ENCODE measurements around the gene SOBP.

The SOBP gene

GRCh38 chr6:107587451-107587850 is 97.5 kb downstream of the SOBP start:
- DNase-seq (ENCODE audit: low read depth in 2 of 2), result no peak

GRCh38 chr6:107589199-107589598 is 99.3 kb downstream of the SOBP start:
- DNase-seq (ENCODE audit: low read depth in 2 of 2), result no peak

GRCh38 chr6:107589934-107590333 is 100.0 kb downstream of the SOBP start:
- DNase-seq (ENCODE audit: low read depth in 2 of 2), result no peak

DNA sequence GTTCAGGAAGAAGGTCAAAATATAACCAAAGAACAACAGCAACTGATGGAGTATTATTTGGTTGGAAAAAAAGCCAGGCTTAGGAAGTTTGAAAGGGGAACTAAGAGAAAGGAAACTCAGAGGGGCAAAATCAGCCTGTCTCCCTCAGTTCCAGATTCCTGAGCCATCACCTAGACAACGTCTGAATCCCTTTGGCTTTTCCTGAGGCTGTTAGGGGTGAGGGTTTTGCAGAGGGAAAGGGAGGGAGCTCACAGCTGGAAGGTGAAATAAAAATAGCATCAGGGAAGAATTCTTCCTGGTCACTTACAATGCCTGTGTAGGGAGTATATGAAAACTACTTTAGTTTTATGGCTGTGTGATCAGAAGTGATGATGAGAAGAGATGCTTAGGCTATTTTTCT is 100.5 kb downstream of the SOBP start:
- DNase-seq (ENCODE audit: low read depth in 2 of 2), result no peak

DNA sequence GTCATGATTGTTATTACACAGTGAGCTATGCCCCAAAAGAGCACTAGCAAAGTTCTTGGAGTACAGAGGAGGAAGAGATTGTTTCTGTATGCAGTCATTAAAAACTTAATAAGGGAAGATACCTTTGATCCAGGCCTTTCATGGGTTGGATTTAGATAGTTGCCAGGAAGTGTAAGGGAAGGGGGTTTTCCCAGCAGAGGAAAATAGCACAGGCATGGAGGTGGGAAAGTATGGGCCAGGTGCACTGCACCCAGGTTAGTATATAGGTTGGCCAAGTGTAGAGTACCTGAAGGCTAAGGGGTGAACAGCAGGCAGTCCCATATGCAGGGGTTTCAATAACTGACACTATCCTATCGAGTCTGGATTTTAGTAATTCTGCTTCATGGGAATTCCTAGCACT is 101.4 kb downstream of the SOBP start:
- no peak for DNase-seq (ENCODE audit: low read depth in 2 of 2)

GRCh38 chr6:107592806-107593205 is 102.9 kb downstream of the SOBP start:
- no peak for DNase-seq (ENCODE audit: low read depth in 2 of 2)

- DNase-seq (ENCODE audit: low read depth in 2 of 2), result no peak
Measured at GRCh38 chr6:107594736-107595135, 104.8 kb downstream of the SOBP start.

DNA sequence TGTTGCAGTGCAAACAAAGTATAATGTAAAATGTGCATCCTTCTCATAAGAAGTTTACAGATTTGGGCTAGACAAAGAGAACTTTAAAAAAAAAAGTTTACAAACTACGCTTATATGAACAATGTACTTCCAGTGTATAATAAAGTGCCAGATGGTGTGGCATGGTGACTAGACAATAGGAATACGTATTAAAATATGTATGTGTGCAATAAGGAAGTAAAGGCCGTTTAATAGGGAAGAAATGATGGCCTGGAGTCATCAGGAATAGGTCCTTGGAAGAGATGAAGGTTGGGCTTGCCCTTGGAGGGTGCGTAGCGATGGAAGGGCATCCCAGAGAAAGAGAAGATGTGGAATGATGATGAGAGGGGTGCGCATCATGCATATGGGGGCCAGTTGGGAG is 108.2 kb downstream of the SOBP start:
- no peak for DNase-seq (ENCODE audit: low read depth in 2 of 2)

DNA sequence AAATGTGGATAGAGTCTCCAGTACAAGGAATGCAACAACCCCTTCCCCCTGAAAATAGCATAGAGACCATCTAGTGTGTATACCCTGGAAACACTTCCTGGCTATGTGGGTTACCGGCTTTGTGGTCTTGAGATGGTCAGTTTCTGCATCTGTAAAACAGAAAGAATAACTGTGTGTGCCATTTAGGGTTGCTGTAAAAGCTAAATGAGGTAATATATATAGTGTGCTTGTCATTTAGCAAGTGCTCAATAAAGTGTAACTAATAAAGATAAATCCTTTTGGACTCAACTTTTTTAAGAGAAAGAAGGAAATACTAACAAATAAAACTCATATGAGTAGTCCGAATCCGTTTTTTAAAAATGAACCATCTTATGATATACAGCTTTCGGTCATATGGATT is 109.1 kb downstream of the SOBP start:
- DNase-seq (ENCODE audit: low read depth in 2 of 2), result no peak

GRCh38 chr6:107600121-107600520 is 110.2 kb downstream of the SOBP start:
- DNase-seq (ENCODE audit: low read depth in 2 of 2), result no peak

- no peak for DNase-seq (ENCODE audit: low read depth in 2 of 2)
Measured at GRCh38 chr6:107600936-107601335, 111.0 kb downstream of the SOBP start.

- DNase-seq (ENCODE audit: low read depth in 2 of 2), result no peak
Measured at GRCh38 chr6:107601406-107601805, 111.5 kb downstream of the SOBP start.

- no peak for DNase-seq (ENCODE audit: low read depth in 2 of 2)
Measured at GRCh38 chr6:107602321-107603005, 112.5 kb downstream of the SOBP start.

GRCh38 chr6:107603006-107603370 is 113.1 kb downstream of the SOBP start:
- DNase-seq (ENCODE audit: low read depth in 2 of 2), result no peak

GRCh38 chr6:107604549-107604948 is 114.6 kb downstream of the SOBP start:
- no peak for DNase-seq (ENCODE audit: low read depth in 2 of 2)

GRCh38 chr6:107606407-107606806 is 116.5 kb downstream of the SOBP start:
- DNase-seq (ENCODE audit: low read depth in 2 of 2), result no peak

GRCh38 chr6:107607116-107607515 is 117.2 kb downstream of the SOBP start:
- no peak for DNase-seq (ENCODE audit: low read depth in 2 of 2)

DNA sequence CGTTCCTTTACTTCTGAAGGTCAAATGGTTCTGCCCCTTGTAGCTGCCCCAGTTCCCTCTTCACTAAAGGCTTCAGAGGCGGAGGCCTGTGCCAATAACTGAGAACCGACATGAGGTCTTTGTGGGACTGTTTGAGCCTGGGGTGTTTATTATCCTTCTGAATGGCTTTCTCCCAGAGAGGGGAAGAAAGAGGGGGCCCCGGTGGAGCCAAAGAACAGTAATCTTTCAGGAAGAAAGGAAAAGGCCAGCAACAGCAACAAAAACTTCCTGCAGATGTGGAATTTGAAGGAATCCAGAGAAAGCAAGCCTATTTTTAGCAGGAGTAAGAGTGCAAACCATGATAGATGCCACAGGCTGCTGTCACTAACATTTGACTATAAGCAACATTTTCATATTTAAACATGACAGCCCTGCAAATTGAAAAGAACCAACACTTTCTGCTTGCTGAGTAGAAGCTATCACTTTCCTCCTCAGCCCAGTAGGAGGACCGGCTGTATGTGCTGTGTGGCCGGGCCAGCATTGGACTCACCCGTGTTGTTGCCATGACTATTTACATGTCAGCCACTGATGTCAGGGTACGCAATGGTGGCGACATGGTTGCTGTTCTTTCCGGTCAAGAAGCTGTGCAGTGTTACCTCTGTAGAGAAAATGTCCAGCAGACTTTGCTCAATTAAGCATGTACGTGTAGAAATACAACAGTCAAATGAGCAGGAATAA is 121.3 kb downstream of the SOBP start:
- no peak for DNase-seq (ENCODE audit: low read depth in 2 of 2)

- DNase-seq (ENCODE audit: low read depth in 2 of 2), result no peak
Measured at GRCh38 chr6:107612762-107613415, 123.0 kb downstream of the SOBP start.

GRCh38 chr6:107613651-107614379 is 123.9 kb downstream of the SOBP start:
- no peak for DNase-seq (ENCODE audit: low read depth in 2 of 2)

DNA sequence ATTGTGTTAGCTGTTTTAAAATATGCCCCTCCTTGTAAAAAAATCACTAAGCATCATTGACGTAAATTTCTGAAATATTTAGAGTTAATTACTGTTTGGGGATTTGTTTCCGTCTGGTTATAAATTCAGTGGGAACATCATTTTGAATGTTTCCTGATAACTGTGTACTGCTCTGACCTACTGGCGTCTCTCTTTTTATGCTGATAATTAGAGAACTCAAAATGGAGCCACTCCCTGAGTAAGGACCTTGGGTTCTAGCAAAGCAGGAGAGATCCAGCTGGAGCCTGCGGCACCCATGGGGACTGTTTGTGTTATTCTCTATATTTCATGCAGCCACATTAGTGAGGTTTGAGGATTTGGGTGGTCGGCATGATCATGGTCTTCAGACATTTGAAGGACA is 124.9 kb downstream of the SOBP start:
- no peak for DNase-seq (ENCODE audit: low read depth in 2 of 2)

GRCh38 chr6:107616775-107617174 is 126.9 kb downstream of the SOBP start:
- DNase-seq (ENCODE audit: low read depth in 2 of 2), result no peak

Measured in stimulated activated CD4-positive, alpha-beta T cell treated with anti-CD3 and anti-CD28 coated beads, Interleukin-12 subunit alpha, Interleukin-12 subunit beta, amount 100 ng/mL, for 24 hours (primary cell).